Measurements from ENCODE around the gene MYADM.

DNA sequence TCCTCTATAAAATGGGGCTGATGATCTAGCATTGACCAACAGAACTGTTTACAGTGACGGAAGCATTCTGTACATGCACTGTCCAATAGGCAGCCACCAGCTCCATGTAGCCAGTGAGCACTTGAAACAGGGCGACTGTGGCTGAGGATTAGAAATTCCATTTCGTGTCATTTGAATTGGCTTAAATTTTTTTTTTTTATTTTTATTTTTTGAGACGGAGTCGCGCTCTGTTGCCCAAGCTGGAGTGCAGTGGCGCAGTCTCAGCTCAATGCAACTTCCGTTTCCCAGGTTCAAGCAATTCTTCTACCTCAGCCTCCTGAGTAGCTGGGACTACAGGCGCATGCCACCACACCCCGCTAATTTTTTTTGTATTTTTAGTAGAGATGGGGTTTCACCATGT, 17.4 kb downstream of the MYADM start:
- no peak for TF ChIP-seq POLR2A (IDR thresholded peaks at IDR 0.05; ENCODE audit: low read length)
- TF ChIP-seq GATA1 (IDR thresholded peaks at IDR 0.05; ENCODE audit: low read depth, low read length), result no peak
